Panc1 (cell line): ENCODE results near the gene SPOCK1. TPM values are rescaled to one million over a fixed set of nuclear protein-coding genes. Genes with fewer than 3 reads are reported as not detected.

ENCODE experiments used
- ATAC-seq: fragments of 200-7000 bp; cut with Tn5 transposase; 2 replicates; pipeline ENCODE4 v1.9.1; 2020; ENCODE audit warnings: mild to moderate bottlenecking, moderate library complexity
- BruUV-seq: library from RNA; stranded (reverse); fragments of 400-500 nt; replicated peaks from 2 replicates; lab custom pipeline; 2021; lab: Mats Ljungman, UMichigan
- CTCF ChIA-PET: fragments of 300-600 bp; sonication (Branson Sonifier 250); formaldehyde crosslinking; loops from one replicate; lab custom pipeline; 2022; ENCODE audit warnings: antibody characterized with exemption; lab: Charles Lee
- POLR2A ChIA-PET: fragments of 300-600 bp; sonication (Branson Sonifier 250); formaldehyde crosslinking; loops from one replicate; lab custom pipeline; 2022; ENCODE audit warnings: antibody characterized with exemption; lab: Charles Lee
- DNase-seq: peaks from one replicate; pipeline ENCODE4 v3.0.0-alpha.2; 2010; ENCODE audit warnings: low read depth, low spot score
- H3K27ac ChIP-seq: 2 replicates; pipeline ENCODE4 v1.5.1; 2011; ENCODE audit warnings: mild to moderate bottlenecking, low read length, inconsistent platforms
- H3K27me3 ChIP-seq: fragments of 200-500 bp; sonication (Bioruptor generic); 2 replicates; pipeline ENCODE4 v1.6.0; 2014; ENCODE audit warnings: low read length, inconsistent platforms; ENCODE audit not compliant: control insufficient read depth, insufficient read depth
- H3K36me3 ChIP-seq: fragments of 200-500 bp; sonication (Bioruptor generic); 2 replicates; pipeline ENCODE4 v1.5.1; 2014; ENCODE audit warnings: inconsistent platforms, mild to moderate bottlenecking, low read length, moderate library complexity; ENCODE audit not compliant: control insufficient read depth, insufficient read depth
- H3K4me1 ChIP-seq: 2 replicates; pipeline ENCODE4 v1.5.1; 2011; ENCODE audit warnings: inconsistent platforms, mild to moderate bottlenecking, low read length, moderate library complexity; ENCODE audit not compliant: control insufficient read depth, insufficient read depth
- H3K4me3 ChIP-seq, 2 experiments: 2 replicates each; pipeline ENCODE4 v1.5.1; 2011 to 2012; ENCODE audit warnings: low read depth in 2 of 2, low read length in 2 of 2, mild to moderate bottlenecking in 2 of 2, inconsistent platforms in 1 of 2, moderate library complexity in 1 of 2
- H3K9me3 ChIP-seq: fragments of 200-500 bp; sonication (Bioruptor generic); 2 replicates; pipeline ENCODE4 v1.5.1; 2014; ENCODE audit warnings: low read depth, mild to moderate bottlenecking, inconsistent platforms, low read length, moderate library complexity; ENCODE audit not compliant: control insufficient read depth, insufficient read depth
- CTCF ChIP-seq: fragments of 450-650 bp; IDR thresholded peaks from 2 replicates; pipeline ENCODE4 v1.5.1; 2017; ENCODE audit warnings: mild to moderate bottlenecking
- POLR2AphosphoS5 ChIP-seq: IDR thresholded peaks from 2 replicates; pipeline ENCODE4 v1.6.1; 2012; ENCODE audit warnings: mild to moderate bottlenecking, low read depth, low read length, moderate library complexity
- REST ChIP-seq, 2 experiments: IDR thresholded peaks; 2 replicates each; pipeline ENCODE4 v1.6.1; 2011 to 2012; ENCODE audit warnings: low read depth in 2 of 2, control low read depth in 1 of 2, low read length in 1 of 2, mild to moderate bottlenecking in 1 of 2, moderate library complexity in 1 of 2; ENCODE audit not compliant: insufficient read depth in 1 of 2
- SIN3A ChIP-seq: IDR thresholded peaks from 2 replicates; pipeline ENCODE4 v1.6.1; 2012; ENCODE audit warnings: low read depth, mild to moderate bottlenecking, low read length, moderate library complexity, borderline replicate concordance; ENCODE audit not compliant: insufficient read depth
- TCF7L2 ChIP-seq: IDR thresholded peaks from 2 replicates; pipeline ENCODE4 v1.6.1; 2011; ENCODE audit warnings: mild to moderate bottlenecking, low read depth, low read length, inconsistent platforms
- in situ Hi-C: cut with HindIII; loops from 2 replicates; pipeline ENCODE4 v1.10.0; 2016; ENCODE audit warnings: low sequenced_read_pairs, low pct_unique_long_range_greater_than_20kb
- intact Hi-C: fragments of 100-400 bp; cut with micrococcal nuclease; formaldehyde crosslinking; loops from one replicate; pipeline ENCODE4 v1.10.0; 2022; ENCODE audit not compliant: unreplicated experiment
- total RNA-seq: library from RNA; stranded (reverse); gene quantifications from one replicate; pipeline ENCODE4 v1.2.1, GENCODE V29; 2021; ENCODE audit not compliant: unreplicated experiment

Gene SPOCK1
- total RNA-seq, 1 experiment from 2014 or later: 15.6 TPM

- ChIA-PET CTCF (no interaction called here), POLR2A (no interaction called here)
These were observed 296.0 kb downstream of the SPOCK1 start for GRCh38 chr5:137203011-137203632.

GRCh38 chr5:137201876-137202275, 297.2 kb downstream of the SPOCK1 start:
- POLR2A ChIA-PET: no interaction called here
- Histone ChIP-seq H3K27ac (no peak overlapping the region), H3K27me3 (peaks cover 2% of the 10 kb centered on the region; the same call in 1 of the 2 replicates), H3K4me3 (no peak overlapping the region), H3K36me3 (no peaks in the 10 kb centered on the region), H3K4me1 (no peaks in the 10 kb centered on the region), H3K9me3 (no peaks in the 10 kb centered on the region)
- no TSS peak for BruUV-seq
- CTCF ChIA-PET: no interaction called here
- in situ Hi-C loops: no loop called here
- ATAC-seq (no peak), DNase-seq (no peak)
- TF ChIP-seq POLR2AphosphoS5: no peak
- TF ChIP-seq SIN3A: no peak
- TF ChIP-seq CTCF: no peak
- TF ChIP-seq REST (IDR thresholded peaks at IDR 0.05; ENCODE audit: insufficient read depth in 1 of 2, low read depth in 2 of 2, low read length in 1 of 2): no peak
- intact Hi-C loops: no loop called here

More at GRCh38 chr5:137203011-137203632, 296.0 kb downstream of the SPOCK1 start:
- in situ Hi-C loops: no loop called here
- no TSS peak for BruUV-seq
- H3K9me3 ChIP-seq: no peaks in the 10 kb centered on the region
- no peak overlapping the region for H3K27ac ChIP-seq
- H3K4me1 ChIP-seq: no peaks in the 10 kb centered on the region
- H3K27me3 ChIP-seq: peaks cover 2% of the 10 kb centered on the region
- H3K36me3 ChIP-seq: no peaks in the 10 kb centered on the region
- no peak for ATAC-seq
- no peak for TF ChIP-seq TCF7L2
- TF ChIP-seq CTCF: no peak
- intact Hi-C loops: no loop called here
- no peak overlapping the region for H3K4me3 ChIP-seq
- no peak for DNase-seq
